H1 (cell line): ENCODE data around the gene CA10. TPM values are rescaled to one million over a fixed set of nuclear protein-coding genes. Genes with fewer than 3 reads are reported as not detected.

Source experiments
- ASH2L ChIP-seq: fragments of 200-600, 300-600 bp; sonication (generic); IDR thresholded peaks from one replicate; pipeline ENCODE4 v1.7.1; 2017; ENCODE audit warnings: low read length
- GABPA ChIP-seq: IDR thresholded peaks from 2 replicates; pipeline ENCODE4 v1.6.1; 2011; ENCODE audit warnings: mild to moderate bottlenecking, low read length, moderate library complexity, borderline replicate concordance; ENCODE audit not compliant: insufficient read depth
- KDM4A ChIP-seq: IDR thresholded peaks from one replicate; pipeline ENCODE4 v1.7.1; 2012; ENCODE audit warnings: low read depth, mild to moderate bottlenecking, moderate library complexity, low read length, inconsistent platforms; ENCODE audit not compliant: severe bottlenecking
- NANOG ChIP-seq: IDR thresholded peaks from 2 replicates; pipeline ENCODE4 v1.6.1; 2011; ENCODE audit warnings: low read length, low read depth, mild to moderate bottlenecking, inconsistent platforms; ENCODE audit not compliant: insufficient read depth, poor library complexity, severe bottlenecking
- SIRT6 ChIP-seq: IDR thresholded peaks from one replicate; pipeline ENCODE4 v1.7.1; 2012; ENCODE audit warnings: low read length, inconsistent platforms
- TBP ChIP-seq: IDR thresholded peaks from 2 replicates; pipeline ENCODE4 v1.6.1; 2011; ENCODE audit warnings: low read depth, low read length, improper control_type of control experiment
- polyA plus RNA-seq, 7 experiments: library from polyadenylated mRNA; depleted of rRNA in 3 of 7; stranded (reverse) in 5 of 7; unstranded in 2 of 7; fragments of >200 nt in 5 of 7; fragments of 200-250 nt in 2 of 7; gene quantifications; 1 replicate in 5 of 7; 2 replicates in 1 of 7; 4 replicates in 1 of 7; pipeline versions ENCODE4 v1.2.1 to v1.2.3, GENCODE V29; 2011 to 2013; ENCODE audit warnings: missing spikeins in 2 of 7, mixed read lengths in 2 of 7
- total RNA-seq: library from RNA; stranded (reverse); fragmentation: NEBNext Ultra II Directional; extraction: Animal tissue kit (Norgen Biotek cat#: 25700); gene quantifications from 2 replicates; pipeline ENCODE4 v1.2.1, GENCODE V29; 2021
- TF ChIP-seq, protein P1 (sequence below): IDR thresholded peaks from 2 replicates; pipeline ENCODE4 v1.6.1; 2012; ENCODE audit warnings: low read length, inconsistent platforms

CA10 gene
- total and polyA plus RNA-seq, 2 of the 8 experiments (the other 6 are each of a cell fraction or from before 2014, with no cell fraction given), result 0.60 to 0.63 TPM

DNA sequence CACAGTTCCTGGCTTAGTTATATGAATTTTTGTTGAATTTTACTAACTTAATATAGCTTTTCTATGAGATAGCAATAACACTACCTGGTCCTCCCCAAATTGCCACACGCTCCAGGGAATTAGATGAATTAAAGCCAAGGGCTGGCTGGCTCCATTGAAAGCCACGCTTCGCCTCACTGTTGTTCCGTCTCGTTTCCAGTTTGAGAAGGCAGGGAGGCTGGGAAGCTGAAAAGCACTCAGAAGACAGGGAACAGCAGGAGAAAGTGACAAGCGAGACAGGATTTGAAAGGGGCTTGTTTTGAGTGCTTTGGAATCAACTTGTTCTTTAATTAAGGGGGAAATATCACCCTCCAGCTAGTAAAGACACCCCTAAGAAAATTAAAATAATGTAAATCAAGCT, 425.3 kb downstream of the CA10 start (continued):
- no peak for TF ChIP-seq NANOG
- no peak for TF ChIP-seq GABPA
- no peak for TF ChIP-seq SIRT6
- TF ChIP-seq, protein P1, sequence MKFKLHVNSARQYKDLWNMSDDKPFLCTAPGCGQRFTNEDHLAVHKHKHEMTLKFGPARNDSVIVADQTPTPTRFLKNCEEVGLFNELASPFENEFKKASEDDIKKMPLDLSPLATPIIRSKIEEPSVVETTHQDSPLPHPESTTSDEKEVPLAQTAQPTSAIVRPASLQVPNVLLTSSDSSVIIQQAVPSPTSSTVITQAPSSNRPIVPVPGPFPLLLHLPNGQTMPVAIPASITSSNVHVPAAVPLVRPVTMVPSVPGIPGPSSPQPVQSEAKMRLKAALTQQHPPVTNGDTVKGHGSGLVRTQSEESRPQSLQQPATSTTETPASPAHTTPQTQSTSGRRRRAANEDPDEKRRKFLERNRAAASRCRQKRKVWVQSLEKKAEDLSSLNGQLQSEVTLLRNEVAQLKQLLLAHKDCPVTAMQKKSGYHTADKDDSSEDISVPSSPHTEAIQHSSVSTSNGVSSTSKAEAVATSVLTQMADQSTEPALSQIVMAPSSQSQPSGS, result no peak
- TF ChIP-seq ASH2L, result no peak
- no peak for TF ChIP-seq KDM4A
- no peak for TF ChIP-seq TBP
